Thoracic aorta (tissue), 2 donors: ENCODE data around the gene RRP36. TPM values are rescaled to one million over a fixed set of nuclear protein-coding genes. Genes with fewer than 3 reads are reported as not detected.

Experiments
- ATAC-seq: fragments of 150-250 bp; one replicate; pipeline ENCODE4 v1.8.0; 2017; ENCODE audit warnings: low read depth; ENCODE audit not compliant: insufficient number of reproducible peaks, low FRiP score
- DNase-seq: peaks from one replicate; pipeline ENCODE4 v3.0.0-alpha.2; 2020; ENCODE audit warnings: low spot score
- H3K27ac ChIP-seq, 2 donors: fragments of 200-600 bp; sonication (generic); 1 replicate in 1 of 2; 2 replicates in 1 of 2; pipeline ENCODE4 v1.5.1; 2016; ENCODE audit warnings: mild to moderate bottlenecking in 2 of 2, moderate library complexity in 2 of 2
- H3K27me3 ChIP-seq: fragments of 200-600 bp; sonication (generic); replicated peaks from 2 replicates; pipeline ENCODE4 v1.6.0; 2016; ENCODE audit warnings: mild to moderate bottlenecking; ENCODE audit not compliant: insufficient read depth
- H3K36me3 ChIP-seq: fragments of 200-600 bp; sonication (generic); one replicate; pipeline ENCODE4 v1.5.1; 2016
- H3K4me1 ChIP-seq, 2 donors: fragments of 200-600 bp; sonication (generic); 1 replicate in 1 of 2; 2 replicates in 1 of 2; pipeline versions ENCODE4 v1.5.1 to v1.6.0; 2016; ENCODE audit warnings: low read depth in 2 of 2, mild to moderate bottlenecking in 1 of 2; ENCODE audit not compliant: control insufficient read depth in 1 of 2
- H3K4me3 ChIP-seq: fragments of 200-600 bp; sonication (generic); 2 replicates; pipeline ENCODE4 v1.5.1; 2016; ENCODE audit warnings: mild to moderate bottlenecking
- H3K9me3 ChIP-seq: fragments of 200-600 bp; sonication (generic); 2 replicates; pipeline ENCODE4 v1.5.1; 2016
- CTCF ChIP-seq: fragments of 200-600 bp; sonication (generic); IDR thresholded peaks from one replicate; pipeline ENCODE4 v1.5.1; 2019; ENCODE audit warnings: antibody characterized with exemption
- total RNA-seq, 2 donors: library from RNA; depleted of rRNA; stranded (reverse); fragments of >200 nt; gene quantifications; one replicate each; pipeline versions ENCODE4 v1.1.0 to v1.2.3, GENCODE V29; 2016

The RRP36 gene
- total RNA-seq, 2 donors from 2014 or later, result 61.6 to 76.2 TPM

GRCh38 chr6:43076464-43077332 lies 55.3 kb downstream of the RRP36 start:
- DNase-seq, result no peak
- Histone ChIP-seq H3K27me3 (no peaks in the 10 kb centered on the region), H3K4me3 (peak overlapping the region; percentile 67), H3K9me3 (no peaks in the 10 kb centered on the region), H3K27ac (no peak overlapping the region), H3K36me3 (peaks cover 15% of the 10 kb centered on the region), H3K4me1 (peaks cover 8 to 13% of the 10 kb centered on the region in 2 donors)
- no peak for TF ChIP-seq CTCF
- no peak for ATAC-seq

GRCh38 chr6:43077333-43077809 lies 55.9 kb downstream of the RRP36 start:
- peaks cover 8 to 13% of the 10 kb centered on the region in 2 donors for H3K4me1 ChIP-seq
- no peaks in the 10 kb centered on the region for H3K9me3 ChIP-seq
- H3K27me3 ChIP-seq, result no peaks in the 10 kb centered on the region
- no peak for ATAC-seq
- TF ChIP-seq CTCF, result no peak
- DNase-seq, result no peak
- H3K4me3 ChIP-seq, result peak overlapping the region; percentile 67
- H3K36me3 ChIP-seq, result peaks cover 9% of the 10 kb centered on the region
- no peak overlapping the region for H3K27ac ChIP-seq

GRCh38 chr6:43077981-43078511 lies 56.6 kb downstream of the RRP36 start:
- peaks cover 2% of the 10 kb centered on the region for H3K36me3 ChIP-seq
- DNase-seq (no peak), ATAC-seq (no peak)
- H3K27ac ChIP-seq, result no peak overlapping the region
- H3K27me3 ChIP-seq, result no peaks in the 10 kb centered on the region
- peaks cover 8 to 13% of the 10 kb centered on the region in 2 donors for H3K4me1 ChIP-seq
- TF ChIP-seq CTCF, result no peak
- H3K4me3 ChIP-seq, result no peak overlapping the region
- no peaks in the 10 kb centered on the region for H3K9me3 ChIP-seq

- no peak for ATAC-seq
- H3K4me1 ChIP-seq, result peaks cover 8 to 13% of the 10 kb centered on the region in 2 donors
- no peak for TF ChIP-seq CTCF
- no peak overlapping the region for H3K27ac ChIP-seq
- no peak for DNase-seq
- no peaks in the 10 kb centered on the region for H3K36me3 ChIP-seq
- H3K9me3 ChIP-seq, result no peaks in the 10 kb centered on the region
- no peak overlapping the region for H3K4me3 ChIP-seq
- H3K27me3 ChIP-seq, result no peaks in the 10 kb centered on the region
Measured at GRCh38 chr6:43078691-43079090, 57.3 kb downstream of the RRP36 start.

Other genes starting within 250 kb of the RRP36 start
- 10 to 100 TPM; 16.5 to 18.8 TPM for gene BICRAL, start 239.6 kb upstream of the RRP36 start, total RNA-seq
- gene RPL7L1, start 142.0 kb upstream of the RRP36 start, total RNA-seq, result 10 to 100 TPM; 55.5 to 75.8 TPM
- gene PTCRA, start 105.6 kb upstream of the RRP36 start, total RNA-seq, result not detected
- 10 to 100 TPM; 33.7 to 40.3 TPM for gene CNPY3, start 92.1 kb upstream of the RRP36 start, total RNA-seq
- 1 to 10 TPM in 1 of 2 donors, not detected in 1; 3.3 TPM for gene GNMT, start 60.9 kb upstream of the RRP36 start, total RNA-seq
- 10 to 100 TPM in 1 of 2 donors, 1 to 10 TPM in 1; 6.8 to 34.3 TPM for gene PEX6, start 42.4 kb upstream of the RRP36 start, total RNA-seq
- 10 to 100 TPM; 20.1 to 37.1 TPM for gene PPP2R5D, start 37.1 kb upstream of the RRP36 start, total RNA-seq
- gene MEA1, start 7.7 kb upstream of the RRP36 start, total RNA-seq, result 10 to 100 TPM; 41.2 to 49.6 TPM
- 100 to 1,000 TPM in 1 of 2 donors, 10 to 100 TPM in 1; 87.3 to 105 TPM for gene KLHDC3, start 7.4 kb upstream of the RRP36 start, total RNA-seq
- 10 to 100 TPM; 10.0 to 14.8 TPM for gene CUL7, start 32.2 kb downstream of the RRP36 start, total RNA-seq
- gene MRPL2, start 37.8 kb downstream of the RRP36 start, total RNA-seq, result 10 to 100 TPM in 1 of 2 donors, 1 to 10 TPM in 1; 7.4 to 10.6 TPM
- 10 to 100 TPM; 22.9 to 33.5 TPM for gene KLC4, start 38.0 kb downstream of the RRP36 start, total RNA-seq
- gene PTK7, start 54.7 kb downstream of the RRP36 start, total RNA-seq, result 1 to 10 TPM; 4.5 to 6.8 TPM
- gene SRF, start 149.6 kb downstream of the RRP36 start, total RNA-seq, result 10 to 100 TPM; 79.5 to 99.0 TPM
- gene CUL9, start 160.6 kb downstream of the RRP36 start, total RNA-seq, result 10 to 100 TPM; 30.3 to 41.2 TPM
- gene DNPH1, start 207.9 kb downstream of the RRP36 start, total RNA-seq, result 10 to 100 TPM; 16.7 to 54.7 TPM
- not detected for gene TTBK1, start 221.9 kb downstream of the RRP36 start, total RNA-seq